ENCODE data around the gene SUCLG2. TPM values are rescaled to one million over a fixed set of nuclear protein-coding genes. Genes with fewer than 3 reads are reported as not detected.

SUCLG2 gene
- total RNA-seq, 2 experiments from 2014 or later, result 81.3 to 85.3 TPM

GRCh38 chr3:67576441-67576840 is 78.0 kb downstream of the SUCLG2 start:
- Mint-ChIP-seq H3K9me3 (peaks cover 5% of the 10 kb centered on the region), H3K4me1 (ENCODE audit: low read depth) (peaks cover 27% of the 10 kb centered on the region), H3K36me3 (ENCODE audit: low read depth) (peaks cover 46% of the 10 kb centered on the region), H3K27ac (no peak overlapping the region), H3K4me3 (no peak overlapping the region), H3K27me3 (ENCODE audit: low read depth) (no peaks in the 10 kb centered on the region)
- CTCF ChIA-PET, result no interaction called here
- DNase-seq, result no peak
- intact Hi-C loops (cut with micrococcal nuclease), result no loop called here

GRCh38 chr3:67569324-67569723 is 85.1 kb downstream of the SUCLG2 start:
- H3K27ac Mint-ChIP-seq, result no peak overlapping the region

GRCh38 chr3:67567893-67568292 is 86.5 kb downstream of the SUCLG2 start:
- intact Hi-C loops (cut with micrococcal nuclease), result no loop called here
- Mint-ChIP-seq H3K27me3 (ENCODE audit: low read depth) (no peaks in the 10 kb centered on the region), H3K9me3 (peaks cover 15% of the 10 kb centered on the region), H3K36me3 (ENCODE audit: low read depth) (peaks cover 41% of the 10 kb centered on the region), H3K4me3 (no peak overlapping the region), H3K27ac (no peak overlapping the region), H3K4me1 (ENCODE audit: low read depth) (peaks cover 12% of the 10 kb centered on the region)
- CTCF ChIA-PET, result no interaction called here
- DNase-seq, result no peak

More at GRCh38 chr3:67569324-67569723, 85.1 kb downstream of the SUCLG2 start:
- CTCF ChIA-PET, result no interaction called here
- H3K4me3 Mint-ChIP-seq, result no peak overlapping the region
- intact Hi-C loops (cut with micrococcal nuclease), result no loop called here
- H3K27me3 Mint-ChIP-seq (ENCODE audit: low read depth), result no peaks in the 10 kb centered on the region
- no peak for DNase-seq
- peaks cover 17% of the 10 kb centered on the region for H3K4me1 Mint-ChIP-seq (ENCODE audit: low read depth)
- peaks cover 47% of the 10 kb centered on the region for H3K36me3 Mint-ChIP-seq (ENCODE audit: low read depth)
- peaks cover 15% of the 10 kb centered on the region for H3K9me3 Mint-ChIP-seq

GRCh38 chr3:67564973-67565372 is 89.4 kb downstream of the SUCLG2 start:
- Mint-ChIP-seq H3K36me3 (ENCODE audit: low read depth) (peaks cover 28% of the 10 kb centered on the region), H3K27me3 (ENCODE audit: low read depth) (no peaks in the 10 kb centered on the region), H3K4me1 (ENCODE audit: low read depth) (peaks cover 14% of the 10 kb centered on the region), H3K9me3 (no peaks in the 10 kb centered on the region), H3K27ac (no peak overlapping the region), H3K4me3 (no peak overlapping the region)
- CTCF ChIA-PET, result no interaction called here
- no peak for DNase-seq
- intact Hi-C loops (cut with micrococcal nuclease), result no loop called here

DNA sequence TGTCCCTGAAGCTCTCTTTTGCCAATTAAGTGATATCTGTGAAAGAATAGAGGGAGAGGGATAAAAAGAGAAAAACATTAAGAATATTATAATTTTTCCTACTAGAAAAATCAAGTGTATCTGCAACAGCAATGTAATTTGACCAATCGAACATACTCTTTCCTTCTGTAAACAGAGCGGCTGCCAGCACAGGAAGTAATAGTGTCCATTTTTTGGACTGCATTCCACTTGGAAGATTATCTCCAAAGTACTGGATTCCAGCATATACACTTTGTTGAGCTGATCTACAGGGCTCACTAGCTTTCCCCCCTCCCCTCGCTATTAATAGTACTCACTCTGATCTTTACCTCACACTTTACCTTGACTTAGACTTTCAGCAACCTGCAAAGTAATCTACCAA is 90.4 kb downstream of the SUCLG2 start:
- Mint-ChIP-seq H3K27ac (no peak overlapping the region), H3K9me3 (no peaks in the 10 kb centered on the region), H3K4me1 (ENCODE audit: low read depth) (peaks cover 14% of the 10 kb centered on the region), H3K27me3 (ENCODE audit: low read depth) (no peaks in the 10 kb centered on the region), H3K4me3 (no peak overlapping the region), H3K36me3 (ENCODE audit: low read depth) (peaks cover 24% of the 10 kb centered on the region)
- DNase-seq, result no peak
- CTCF ChIA-PET, result no interaction called here
- intact Hi-C loops (cut with micrococcal nuclease), result no loop called here

GRCh38 chr3:67561667-67562394 is 92.6 kb downstream of the SUCLG2 start:
- no peak overlapping the region for H3K27ac Mint-ChIP-seq
- DNase-seq, result no peak
- peaks cover 17% of the 10 kb centered on the region for H3K4me1 Mint-ChIP-seq (ENCODE audit: low read depth)
- H3K36me3 Mint-ChIP-seq (ENCODE audit: low read depth), result peaks cover 30% of the 10 kb centered on the region
- H3K9me3 Mint-ChIP-seq, result no peaks in the 10 kb centered on the region
- H3K4me3 Mint-ChIP-seq, result no peak overlapping the region
- H3K27me3 Mint-ChIP-seq (ENCODE audit: low read depth), result no peaks in the 10 kb centered on the region
- intact Hi-C loops (cut with micrococcal nuclease), result no loop called here
- CTCF ChIA-PET, result interaction anchor here (0.7 kb wide), 1 partner anchor 13 kb away, joined by 3 read pairs; no protein-coding TSS in a partner anchor

- Mint-ChIP-seq H3K27me3 (ENCODE audit: low read depth) (no peaks in the 10 kb centered on the region), H3K27ac (no peak overlapping the region), H3K9me3 (no peaks in the 10 kb centered on the region), H3K4me3 (no peak overlapping the region), H3K36me3 (ENCODE audit: low read depth) (peaks cover 33% of the 10 kb centered on the region), H3K4me1 (ENCODE audit: low read depth) (peaks cover 17% of the 10 kb centered on the region)
- intact Hi-C loops (cut with micrococcal nuclease), result no loop called here
- CTCF ChIA-PET, result no interaction called here
- DNase-seq, result no peak
These were observed 93.1 kb downstream of the SUCLG2 start for GRCh38 chr3:67561266-67561665.

GRCh38 chr3:67559029-67559605 is 95.3 kb downstream of the SUCLG2 start:
- H3K4me1 Mint-ChIP-seq (ENCODE audit: low read depth), result peaks cover 17% of the 10 kb centered on the region
- H3K36me3 Mint-ChIP-seq (ENCODE audit: low read depth), result peaks cover 41% of the 10 kb centered on the region

DNA sequence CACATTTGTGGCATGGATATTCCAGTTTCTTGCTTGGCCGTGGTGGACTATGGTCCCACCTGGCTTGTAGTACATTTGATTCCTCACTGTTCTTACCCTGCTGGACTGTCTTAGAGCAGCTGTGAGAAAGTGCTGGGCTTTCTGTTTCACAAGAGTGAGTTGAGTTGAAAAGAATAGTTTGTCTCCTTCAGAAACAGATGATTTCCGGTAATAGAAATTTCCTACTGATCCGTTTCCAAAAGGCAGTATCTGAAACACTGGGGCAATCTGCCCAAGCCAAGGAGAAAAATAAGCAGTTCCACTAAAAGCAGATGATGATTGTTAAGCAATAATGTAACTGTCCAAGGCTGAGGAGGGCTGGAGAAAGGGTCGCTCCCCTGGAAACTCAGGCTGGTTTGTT is 96.0 kb downstream of the SUCLG2 start:
- CTCF ChIA-PET, result interaction anchor here (0.6 kb wide), 1 partner anchor 52 kb away, joined by 3 read pairs; no protein-coding TSS in a partner anchor
- H3K4me1 Mint-ChIP-seq (ENCODE audit: low read depth), result peaks cover 17% of the 10 kb centered on the region
- H3K36me3 Mint-ChIP-seq (ENCODE audit: low read depth), result peaks cover 40% of the 10 kb centered on the region
- no peak overlapping the region for H3K27ac Mint-ChIP-seq
- intact Hi-C loops (cut with micrococcal nuclease), result no loop called here
- no peak for DNase-seq
- H3K27me3 Mint-ChIP-seq (ENCODE audit: low read depth), result no peaks in the 10 kb centered on the region
- H3K4me3 Mint-ChIP-seq, result no peak overlapping the region
- H3K9me3 Mint-ChIP-seq, result no peaks in the 10 kb centered on the region

More at GRCh38 chr3:67559029-67559605, 95.3 kb downstream of the SUCLG2 start:
- CTCF ChIA-PET, result interaction anchor here (0.6 kb wide), 1 partner anchor 51 kb away, joined by 3 read pairs; no protein-coding TSS in a partner anchor
- Mint-ChIP-seq H3K9me3 (no peaks in the 10 kb centered on the region), H3K27me3 (ENCODE audit: low read depth) (no peaks in the 10 kb centered on the region), H3K4me3 (no peak overlapping the region), H3K27ac (no peak overlapping the region)
- intact Hi-C loops (cut with micrococcal nuclease), result no loop called here
- no peak for DNase-seq

DNA sequence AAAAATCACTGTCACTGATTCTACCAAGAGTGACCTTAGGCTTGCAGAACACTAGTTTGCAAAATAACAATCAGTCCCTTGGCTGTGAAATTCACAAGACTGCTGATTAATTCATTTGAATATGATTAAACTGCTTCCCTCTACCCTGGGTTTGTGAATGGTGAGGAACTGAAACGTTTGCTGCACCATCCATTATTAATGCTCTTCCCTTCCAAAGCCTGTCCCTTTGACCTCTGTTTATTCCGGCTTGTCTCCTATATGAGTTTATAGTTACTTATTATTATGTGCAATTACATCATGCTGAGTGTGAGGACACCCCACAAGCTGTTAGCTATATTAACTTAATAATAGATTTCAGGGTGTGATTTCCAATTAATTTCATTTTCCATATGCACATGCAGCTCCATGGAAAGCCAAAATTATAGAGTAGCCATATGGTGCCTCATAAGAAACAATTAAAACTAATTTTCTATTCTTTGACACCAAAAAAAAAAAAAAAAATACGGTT is 96.5 kb downstream of the SUCLG2 start:
- intact Hi-C loops (cut with micrococcal nuclease), result no loop called here
- Mint-ChIP-seq H3K27ac (no peak overlapping the region), H3K4me1 (ENCODE audit: low read depth) (peaks cover 17% of the 10 kb centered on the region), H3K4me3 (no peak overlapping the region), H3K27me3 (ENCODE audit: low read depth) (no peaks in the 10 kb centered on the region), H3K9me3 (no peaks in the 10 kb centered on the region), H3K36me3 (ENCODE audit: low read depth) (peaks cover 40% of the 10 kb centered on the region)
- DNase-seq, result no peak
- CTCF ChIA-PET, result no interaction called here

- no peak for DNase-seq
- no peak overlapping the region for H3K4me3 Mint-ChIP-seq
- H3K27me3 Mint-ChIP-seq (ENCODE audit: low read depth), result no peaks in the 10 kb centered on the region
- H3K4me1 Mint-ChIP-seq (ENCODE audit: low read depth), result peaks cover 7% of the 10 kb centered on the region
- intact Hi-C loops (cut with micrococcal nuclease), result no loop called here
- H3K27ac Mint-ChIP-seq, result no peak overlapping the region
- CTCF ChIA-PET, result no interaction called here
- peaks cover 29% of the 10 kb centered on the region for H3K36me3 Mint-ChIP-seq (ENCODE audit: low read depth)
- H3K9me3 Mint-ChIP-seq, result no peaks in the 10 kb centered on the region
These were observed 102.9 kb downstream of the SUCLG2 start for GRCh38 chr3:67551361-67552016.

GRCh38 chr3:67550541-67550940 is 103.9 kb downstream of the SUCLG2 start:
- Mint-ChIP-seq H3K4me1 (ENCODE audit: low read depth) (peaks cover 9% of the 10 kb centered on the region), H3K27ac (no peak overlapping the region), H3K4me3 (no peak overlapping the region), H3K9me3 (no peaks in the 10 kb centered on the region), H3K36me3 (ENCODE audit: low read depth) (peaks cover 24% of the 10 kb centered on the region), H3K27me3 (ENCODE audit: low read depth) (no peaks in the 10 kb centered on the region)
- CTCF ChIA-PET, result no interaction called here
- intact Hi-C loops (cut with micrococcal nuclease), result no loop called here
- no peak for DNase-seq
